Mononuclear cell (primary cell): ENCODE results near the gene FLNB. TPM values are rescaled to one million over a fixed set of nuclear protein-coding genes. Genes with fewer than 3 reads are reported as not detected.
"Not testable (repeated sequence)": the region's sequence is repeated elsewhere in the genome, so short reads cannot be mapped to it uniquely, and the experiment has no call there.

Source experiments
- H3K27me3 ChIP-seq: 2 replicates; pipeline ENCODE4 v1.6.0; 2011; ENCODE audit warnings: low read length, control low read depth; ENCODE audit not compliant: insufficient read depth
- H3K4me1 ChIP-seq: 2 replicates; pipeline ENCODE4 v1.5.1; 2011; ENCODE audit warnings: mild to moderate bottlenecking, low read length, control low read depth; ENCODE audit not compliant: insufficient read depth
- H3K4me3 ChIP-seq: 2 replicates; pipeline ENCODE4 v1.5.1; 2011; ENCODE audit warnings: mild to moderate bottlenecking, low read length, moderate library complexity
- H3K9me3 ChIP-seq: 2 replicates; pipeline ENCODE4 v1.5.1; 2011; ENCODE audit warnings: low read depth, mild to moderate bottlenecking, control low read depth, low read length
- total RNA-seq: library from RNA; depleted of rRNA; stranded (reverse); fragments of >200 nt; gene quantifications from one replicate; pipeline ENCODE4 v1.2.3, GENCODE V29; 2012

Gene FLNB
- total RNA-seq, 1 donor: 29.1 TPM

DNA sequence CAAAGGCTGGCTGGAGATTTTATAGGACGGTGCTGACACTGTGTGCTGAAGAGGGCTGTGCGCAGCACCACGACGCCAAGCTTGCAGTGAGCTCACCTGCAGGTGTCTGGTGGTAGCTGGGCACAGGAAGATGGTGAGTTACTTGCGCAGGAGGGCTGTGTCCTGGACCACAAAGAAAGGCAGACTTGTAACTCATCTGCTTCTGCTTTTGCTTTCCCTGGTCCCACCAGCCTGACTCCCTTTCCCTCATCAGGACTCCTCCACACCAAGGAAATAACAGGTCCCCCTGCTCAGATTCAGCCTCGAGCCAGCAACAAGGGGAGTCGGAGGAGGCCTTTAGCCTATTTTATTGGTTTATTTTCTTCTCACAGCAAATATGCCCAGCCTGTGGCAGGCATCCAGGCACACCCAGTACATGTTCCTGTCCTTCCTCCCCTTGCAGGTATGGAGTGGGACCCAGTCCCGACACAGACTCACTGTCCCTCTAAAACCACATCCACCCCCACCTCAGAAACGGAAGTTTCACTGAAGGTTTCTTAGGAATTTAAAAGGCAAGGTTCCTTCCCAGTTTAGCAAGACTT lies 35.6 kb upstream of the FLNB start:
- H3K27me3 ChIP-seq: no peaks in the 10 kb centered on the region
- H3K4me3 ChIP-seq: no peak overlapping the region
- no peaks in the 10 kb centered on the region for H3K9me3 ChIP-seq
- H3K4me1 ChIP-seq: peaks cover 19% of the 10 kb centered on the region

DNA sequence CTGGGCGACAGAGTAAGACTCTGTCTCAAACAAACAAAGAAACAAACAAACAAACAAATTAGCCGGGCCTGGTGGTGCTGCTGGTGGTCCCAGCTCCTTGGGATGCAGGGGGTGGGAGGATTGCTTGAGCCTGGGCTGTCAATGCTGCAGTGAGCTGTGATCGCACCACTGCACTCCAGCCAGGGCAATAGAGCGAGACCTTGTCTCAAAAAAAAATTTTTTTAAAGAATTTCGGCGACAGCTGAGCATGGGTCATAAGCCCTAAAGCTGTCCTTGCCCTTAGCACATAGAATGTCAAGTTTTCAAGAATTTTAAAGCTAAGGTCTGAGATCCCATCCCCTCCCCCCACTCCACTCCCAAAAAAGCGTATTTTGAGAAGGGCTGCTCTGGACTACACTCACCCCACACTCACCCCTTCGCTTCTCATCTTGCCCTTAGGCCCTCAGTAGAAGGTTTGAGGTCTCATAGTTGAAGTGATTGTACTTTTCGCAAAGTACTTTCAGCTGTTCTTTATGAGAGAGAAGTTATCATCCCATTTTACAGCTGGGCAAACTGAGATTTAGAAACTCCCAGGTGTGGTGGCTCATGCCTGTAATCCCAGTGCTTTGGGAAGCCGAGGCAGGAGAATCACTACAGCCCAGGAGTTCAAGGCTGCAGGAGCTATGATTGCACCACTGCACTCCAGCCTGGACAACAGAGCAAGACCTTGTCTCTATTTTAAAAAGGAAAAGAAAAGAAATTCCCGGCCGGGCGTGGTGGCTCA lies 34.3 kb upstream of the FLNB start:
- H3K9me3 ChIP-seq: no peaks in the 10 kb centered on the region
- H3K27me3 ChIP-seq: no peaks in the 10 kb centered on the region
- no peak overlapping the region for H3K4me3 ChIP-seq
- peaks cover 19% of the 10 kb centered on the region for H3K4me1 ChIP-seq

DNA sequence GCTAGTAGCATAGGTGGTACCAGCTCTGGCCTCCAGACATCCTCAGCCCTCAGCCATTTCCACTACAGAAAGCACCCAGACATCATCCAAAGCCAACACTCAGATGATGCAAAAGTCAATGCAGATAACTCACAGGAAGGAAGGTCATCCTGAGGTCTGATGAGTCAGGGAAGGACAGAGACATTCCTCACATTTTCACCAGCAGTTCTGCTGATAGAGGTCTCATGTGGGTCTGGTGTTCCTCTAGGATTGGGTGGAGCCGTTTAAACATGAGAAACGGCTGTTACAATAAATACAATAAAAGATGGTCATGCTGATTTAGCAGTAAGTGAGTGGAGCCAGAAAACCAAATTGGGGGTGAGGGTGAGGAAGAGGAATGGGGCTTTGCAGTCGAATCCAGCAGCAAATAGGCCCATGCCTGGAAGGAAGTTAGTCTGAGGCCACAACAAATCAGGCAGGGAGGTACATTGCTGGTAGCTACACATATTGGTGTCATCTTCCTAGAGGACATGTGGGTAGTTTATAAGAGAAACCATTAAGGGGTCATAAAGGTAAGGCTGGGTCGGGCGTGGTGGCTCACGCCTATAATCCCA lies 33.3 kb upstream of the FLNB start:
- no peaks in the 10 kb centered on the region for H3K27me3 ChIP-seq
- H3K4me1 ChIP-seq: peaks cover 22% of the 10 kb centered on the region

GRCh38 chr3:57977818-57978235 lies 30.4 kb upstream of the FLNB start:
- Histone ChIP-seq H3K27me3 (no peaks in the 10 kb centered on the region), H3K4me3 (no peak overlapping the region), H3K9me3 (no peaks in the 10 kb centered on the region), H3K4me1 (peaks cover 50% of the 10 kb centered on the region)

More for the DNA sequence above, 33.3 kb upstream of the FLNB start:
- Histone ChIP-seq H3K4me3 (no peak overlapping the region), H3K9me3 (no peaks in the 10 kb centered on the region)

DNA sequence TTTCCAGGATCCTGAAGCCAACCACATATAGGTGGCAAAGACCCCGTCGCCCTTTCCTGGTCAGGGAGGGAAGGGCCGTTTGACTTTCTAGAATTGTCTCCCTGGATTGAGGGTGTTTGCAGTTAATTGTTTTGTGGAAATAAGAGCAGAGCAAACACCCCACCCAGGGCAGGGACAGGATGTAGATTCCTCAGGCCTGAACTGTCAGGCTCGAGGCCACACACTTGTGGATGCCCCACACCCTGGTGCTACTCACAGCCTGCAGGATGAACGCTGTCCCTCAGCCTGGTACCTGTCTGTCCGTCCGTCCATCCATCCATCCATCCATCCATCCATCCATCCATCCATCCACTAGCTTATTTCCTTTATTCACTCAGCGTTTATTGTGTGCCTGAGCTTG lies 29.9 kb upstream of the FLNB start:
- Histone ChIP-seq H3K9me3 (no peaks in the 10 kb centered on the region), H3K27me3 (no peaks in the 10 kb centered on the region), H3K4me3 (no peak overlapping the region), H3K4me1 (peaks cover 51% of the 10 kb centered on the region)

- Histone ChIP-seq H3K4me3 (no peak overlapping the region), H3K9me3 (no peaks in the 10 kb centered on the region), H3K27me3 (no peaks in the 10 kb centered on the region), H3K4me1 (peaks cover 59% of the 10 kb centered on the region)
These were observed 27.8 kb upstream of the FLNB start for GRCh38 chr3:57980416-57980815.

GRCh38 chr3:57981483-57982087 lies 26.6 kb upstream of the FLNB start:
- no peaks in the 10 kb centered on the region for H3K9me3 ChIP-seq
- H3K4me1 ChIP-seq: peaks cover 67% of the 10 kb centered on the region
- H3K27me3 ChIP-seq: no peaks in the 10 kb centered on the region
- no peak overlapping the region for H3K4me3 ChIP-seq

DNA sequence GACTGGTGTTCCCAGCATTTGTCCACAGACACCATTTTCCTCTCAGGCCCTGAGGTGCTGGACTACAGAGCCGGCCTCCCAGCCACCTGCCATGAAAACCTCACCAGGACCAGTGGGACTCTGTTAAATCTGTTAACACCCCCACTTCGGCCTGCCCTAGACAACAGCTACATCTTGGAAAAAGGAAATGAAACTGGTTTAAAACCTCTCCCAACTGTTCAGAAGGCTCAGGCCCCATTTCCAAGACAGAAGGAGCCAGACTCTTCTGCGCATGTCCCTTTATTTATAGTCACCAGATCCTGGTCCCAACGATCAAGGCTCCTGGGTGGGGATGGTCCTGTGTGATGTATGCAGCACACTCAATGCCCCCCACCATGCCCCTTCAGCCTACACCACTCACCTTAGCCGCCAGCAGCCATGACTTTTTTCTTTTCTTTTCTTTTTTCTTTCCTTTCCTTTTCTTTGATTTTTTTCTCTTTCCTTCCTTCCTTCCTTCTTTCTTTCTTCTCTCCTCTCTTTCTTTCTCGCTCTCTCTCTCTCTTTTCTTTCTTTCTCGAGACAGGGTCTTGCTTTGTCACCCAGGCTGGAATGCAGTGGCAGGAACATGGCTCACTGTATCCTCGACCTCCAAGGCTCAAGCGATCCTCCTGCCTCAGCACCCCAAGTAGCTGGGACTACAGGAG lies 25.5 kb upstream of the FLNB start:
- Histone ChIP-seq H3K4me3 (no peak overlapping the region), H3K27me3 (no peaks in the 10 kb centered on the region), H3K9me3 (no peaks in the 10 kb centered on the region), H3K4me1 (peaks cover 67% of the 10 kb centered on the region)

- H3K4me3 ChIP-seq: no peak overlapping the region
- H3K9me3 ChIP-seq: no peaks in the 10 kb centered on the region
- no peaks in the 10 kb centered on the region for H3K27me3 ChIP-seq
- H3K4me1 ChIP-seq: peaks cover 68% of the 10 kb centered on the region
These were observed 24.3 kb upstream of the FLNB start for GRCh38 chr3:57983734-57984518.

DNA sequence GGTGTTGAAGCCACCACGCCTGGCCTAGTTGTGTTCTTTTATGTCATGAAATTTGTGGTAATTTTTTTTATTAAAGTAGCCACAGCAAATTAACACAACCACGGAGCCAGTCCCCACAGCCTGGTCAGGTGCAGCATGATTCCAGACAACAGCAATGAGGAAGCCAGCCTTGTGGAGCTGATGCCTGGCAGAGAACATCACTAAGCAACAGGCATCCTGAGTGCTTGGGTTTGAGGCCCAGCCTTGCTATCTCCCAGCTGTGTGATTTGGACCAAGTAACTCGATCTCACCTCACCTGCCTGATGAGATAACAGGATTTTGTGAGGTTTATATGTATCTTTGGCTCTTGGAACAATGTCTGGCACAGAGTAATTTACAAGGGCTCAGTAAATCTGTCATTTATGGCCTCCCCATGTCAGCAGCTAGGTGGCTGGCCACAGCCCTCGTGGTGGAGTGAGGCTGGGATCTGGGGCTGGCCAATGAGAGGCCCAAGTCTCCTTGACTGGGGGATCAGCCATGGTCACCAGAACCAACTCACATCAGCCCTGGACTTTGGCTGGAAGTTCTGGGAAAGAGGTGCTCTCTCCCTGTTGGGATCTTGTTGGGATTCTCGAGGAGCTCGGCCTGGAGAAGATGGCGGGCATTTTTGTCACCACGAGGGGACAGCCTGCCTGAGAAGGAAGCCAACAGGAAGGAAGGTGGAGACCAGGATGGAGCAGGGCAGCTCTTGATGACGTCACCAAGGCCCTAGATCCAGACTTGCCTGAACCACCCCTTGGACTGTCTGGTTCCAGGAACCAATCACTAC lies 22.8 kb upstream of the FLNB start:
- Histone ChIP-seq H3K9me3 (no peaks in the 10 kb centered on the region), H3K4me1 (peaks cover 63% of the 10 kb centered on the region), H3K4me3 (no peak overlapping the region), H3K27me3 (no peaks in the 10 kb centered on the region)

DNA sequence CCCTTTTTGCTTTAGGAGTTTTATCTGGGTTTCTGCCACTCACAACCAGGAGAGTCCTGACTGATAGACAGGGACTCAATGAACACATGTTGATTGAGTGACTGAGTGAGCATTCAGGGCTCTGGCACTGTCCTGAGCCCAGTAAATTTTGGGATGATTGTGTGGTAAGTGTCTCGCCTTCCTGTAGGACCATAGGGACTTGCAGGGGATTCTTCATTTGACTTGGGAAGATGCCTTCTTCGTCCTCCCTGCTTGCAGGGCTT lies 22.3 kb upstream of the FLNB start:
- peaks cover 58% of the 10 kb centered on the region for H3K4me1 ChIP-seq
- H3K4me3 ChIP-seq: no peak overlapping the region
- H3K27me3 ChIP-seq: no peaks in the 10 kb centered on the region
- H3K9me3 ChIP-seq: no peaks in the 10 kb centered on the region

DNA sequence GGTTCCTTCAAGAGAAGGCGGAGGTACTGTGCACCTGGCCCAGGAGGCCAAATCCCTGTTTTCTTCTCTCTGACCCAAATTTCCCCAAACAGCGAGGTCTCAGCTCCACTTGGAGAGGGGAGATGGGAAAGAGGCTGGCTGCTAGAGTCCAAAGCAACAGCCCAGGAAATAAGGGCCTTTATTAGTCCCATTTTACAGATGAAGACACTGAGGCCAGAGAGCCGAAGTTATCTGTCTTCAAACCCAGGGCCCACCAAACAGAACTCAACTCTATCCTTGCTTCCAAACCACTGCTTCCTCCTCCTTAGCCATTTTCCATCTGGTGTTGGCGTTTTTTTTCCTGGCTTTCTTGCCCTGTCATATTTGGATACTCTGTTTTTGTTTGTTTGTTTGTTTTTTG lies 22.0 kb upstream of the FLNB start:
- Histone ChIP-seq H3K9me3 (no peaks in the 10 kb centered on the region), H3K4me3 (no peak overlapping the region), H3K27me3 (no peaks in the 10 kb centered on the region), H3K4me1 (peaks cover 54% of the 10 kb centered on the region)

- peaks cover 25% of the 10 kb centered on the region for H3K4me1 ChIP-seq
- not testable (repeated sequence) for H3K9me3 ChIP-seq, H3K27me3 ChIP-seq, H3K4me3 ChIP-seq
These were observed 19.0 kb upstream of the FLNB start for GRCh38 chr3:57989198-57989597.

- H3K9me3 ChIP-seq: no peaks in the 10 kb centered on the region
- H3K27me3 ChIP-seq: no peaks in the 10 kb centered on the region
- peaks cover 21% of the 10 kb centered on the region for H3K4me1 ChIP-seq
- no peak overlapping the region for H3K4me3 ChIP-seq
These were observed 18.6 kb upstream of the FLNB start for GRCh38 chr3:57989646-57990045.
